ENCODE measurements around the gene TNNT3.

- TF ChIP-seq CSRNP3 (CRISPR knock-in tag; IDR thresholded peaks at IDR 0.05), result no peak
- TF ChIP-seq ZNF8 (CRISPR knock-in tag; IDR thresholded peaks at IDR 0.05), result no peak
- TF ChIP-seq PATZ1 (CRISPR knock-in tag; IDR thresholded peaks at IDR 0.05; ENCODE audit: borderline replicate concordance), result no peak
- no peak for TF ChIP-seq BACH2 (CRISPR knock-in tag; IDR thresholded peaks at IDR 0.05; ENCODE audit: borderline replicate concordance)
- no peak for TF ChIP-seq RARB (CRISPR knock-in tag; IDR thresholded peaks at IDR 0.05)
- TF ChIP-seq OSR1 (CRISPR knock-in tag; IDR thresholded peaks at IDR 0.05), result no peak
- TF ChIP-seq CREB5 (CRISPR knock-in tag; IDR thresholded peaks at IDR 0.05; ENCODE audit: low read depth), result no peak
- no peak for TF ChIP-seq ZFP3 (CRISPR knock-in tag; IDR thresholded peaks at IDR 0.05)
- TF ChIP-seq ARNTL (CRISPR knock-in tag; IDR thresholded peaks at IDR 0.05; ENCODE audit: borderline replicate concordance, low read depth), result no peak
Measured at GRCh38 chr11:1924181-1924580, 4.7 kb downstream of the TNNT3 start.

All from SK-N-SH treated with all-trans-retinoic acid at 6 μM for 48 hours (cell line).